Measurements from ENCODE around the gene ADGRB3.

DNA sequence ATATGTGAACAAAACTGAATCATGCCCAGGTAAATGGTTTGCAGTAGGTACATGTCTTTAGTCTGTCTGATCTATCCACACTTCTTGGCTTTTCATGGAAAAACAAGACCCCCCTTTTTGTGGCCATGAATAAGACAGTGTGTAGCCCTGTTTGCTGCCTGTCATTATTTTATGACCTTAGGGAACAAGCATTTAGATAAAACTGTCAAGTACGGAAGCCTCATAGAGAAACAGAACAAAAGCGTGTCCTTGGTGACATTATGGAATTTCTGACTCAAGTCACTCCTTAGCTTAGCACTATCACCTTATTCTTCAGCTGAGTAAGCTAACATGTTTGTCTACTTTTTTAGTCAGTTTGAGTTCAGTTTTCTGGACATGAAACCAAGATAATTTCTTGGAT, 476.2 kb downstream of the ADGRB3 start:
- TF ChIP-seq, protein P1, sequence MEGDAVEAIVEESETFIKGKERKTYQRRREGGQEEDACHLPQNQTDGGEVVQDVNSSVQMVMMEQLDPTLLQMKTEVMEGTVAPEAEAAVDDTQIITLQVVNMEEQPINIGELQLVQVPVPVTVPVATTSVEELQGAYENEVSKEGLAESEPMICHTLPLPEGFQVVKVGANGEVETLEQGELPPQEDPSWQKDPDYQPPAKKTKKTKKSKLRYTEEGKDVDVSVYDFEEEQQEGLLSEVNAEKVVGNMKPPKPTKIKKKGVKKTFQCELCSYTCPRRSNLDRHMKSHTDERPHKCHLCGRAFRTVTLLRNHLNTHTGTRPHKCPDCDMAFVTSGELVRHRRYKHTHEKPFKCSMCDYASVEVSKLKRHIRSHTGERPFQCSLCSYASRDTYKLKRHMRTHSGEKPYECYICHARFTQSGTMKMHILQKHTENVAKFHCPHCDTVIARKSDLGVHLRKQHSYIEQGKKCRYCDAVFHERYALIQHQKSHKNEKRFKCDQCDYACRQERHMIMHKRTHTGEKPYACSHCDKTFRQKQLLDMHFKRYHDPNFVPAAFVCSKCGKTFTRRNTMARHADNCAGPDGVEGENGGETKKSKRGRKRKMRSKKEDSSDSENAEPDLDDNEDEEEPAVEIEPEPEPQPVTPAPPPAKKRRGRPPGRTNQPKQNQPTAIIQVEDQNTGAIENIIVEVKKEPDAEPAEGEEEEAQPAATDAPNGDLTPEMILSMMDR (IDR thresholded peaks at IDR 0.05; ENCODE audit: low read length), result no peak
- TF ChIP-seq EZH2 (IDR thresholded peaks at IDR 0.05; ENCODE audit: borderline replicate concordance, low read length), result no peak
